Suprapubic skin (tissue), 3 donors: ENCODE measurements around the gene IFT52.

Experiments used
- CTCF ChIP-seq, 2 donors: fragments of 200-600 bp in 1 of 2; fragments of 450-650 bp in 1 of 2; sonication (generic) in 1 of 2; IDR thresholded peaks; one replicate each; pipeline ENCODE4 v1.5.1; 2016 to 2019; ENCODE audit warnings: antibody characterized with exemption in 2 of 2, mild to moderate bottlenecking in 1 of 2, moderate library complexity in 1 of 2
- EP300 ChIP-seq: sonication (generic); formaldehyde crosslinking; IDR thresholded peaks from one replicate; pipeline ENCODE4 v1.6.1; 2017; ENCODE audit warnings: antibody characterized with exemption
- POLR2A ChIP-seq, 2 donors: fragments of 450-650 bp; IDR thresholded peaks; one replicate each; pipeline ENCODE4 v1.6.1; 2017; ENCODE audit warnings: antibody characterized with exemption in 2 of 2, mild to moderate bottlenecking in 2 of 2, moderate library complexity in 2 of 2

GRCh38 chr20:43653966-43654365, 63.2 kb downstream of the IFT52 start:
- TF ChIP-seq POLR2A (IDR thresholded peaks at IDR 0.05) = no peak
- no peak for TF ChIP-seq CTCF (IDR thresholded peaks at IDR 0.05)
- TF ChIP-seq EP300 = no peak
